Measurements from ENCODE around the gene AP4E1.
"Not testable (repeated sequence)": the region's sequence is repeated elsewhere in the genome, so short reads cannot be mapped to it uniquely, and the experiment has no call there.

Gene AP4E1

DNA sequence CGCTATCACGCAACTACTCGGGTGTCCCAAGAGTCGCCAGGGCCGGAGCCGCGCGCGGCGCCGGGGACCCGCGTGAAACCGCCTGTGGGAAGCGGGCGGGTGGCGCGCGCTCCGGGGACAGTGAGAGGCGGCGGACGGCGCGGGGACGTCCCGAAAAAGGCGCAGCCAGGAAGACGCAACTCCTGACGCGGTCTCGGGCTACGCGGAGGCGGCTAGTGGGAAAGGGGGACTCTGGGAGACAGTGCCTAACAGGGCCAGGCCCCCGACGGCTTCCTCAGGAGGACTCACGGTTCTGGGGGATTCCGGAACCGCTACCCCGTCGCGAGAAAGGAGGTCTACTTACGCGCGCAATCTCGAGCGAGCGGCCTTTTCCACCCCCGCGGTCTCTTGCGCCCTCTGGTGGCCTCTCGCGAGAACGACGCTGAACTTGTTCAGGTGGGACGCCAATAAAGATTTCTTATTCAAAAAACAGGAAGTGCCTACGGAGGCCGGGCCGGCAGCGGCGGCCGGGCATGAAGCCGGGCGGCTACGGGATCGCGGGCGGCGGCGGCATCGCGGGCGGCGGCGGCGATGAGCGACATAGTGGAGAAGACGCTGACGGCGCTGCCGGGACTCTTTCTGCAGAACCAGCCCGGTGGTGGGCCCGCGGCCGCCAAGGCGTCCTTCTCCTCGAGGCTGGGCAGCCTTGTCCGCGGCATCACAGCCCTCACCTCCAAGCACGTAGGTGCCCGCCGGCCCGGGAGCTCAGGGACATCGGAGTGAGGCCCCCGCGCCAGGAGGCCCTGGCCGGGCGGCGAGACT lies at the start of gene AP4E1:
AP4E1 (plus strand) TSS at position 475 of the 801 bp plus-strand sequence; CDS start at position 571, 96 bp downstream.
- peak; percentile 96 for DNase-seq (ENCODE audit: low spot score)

DNA sequence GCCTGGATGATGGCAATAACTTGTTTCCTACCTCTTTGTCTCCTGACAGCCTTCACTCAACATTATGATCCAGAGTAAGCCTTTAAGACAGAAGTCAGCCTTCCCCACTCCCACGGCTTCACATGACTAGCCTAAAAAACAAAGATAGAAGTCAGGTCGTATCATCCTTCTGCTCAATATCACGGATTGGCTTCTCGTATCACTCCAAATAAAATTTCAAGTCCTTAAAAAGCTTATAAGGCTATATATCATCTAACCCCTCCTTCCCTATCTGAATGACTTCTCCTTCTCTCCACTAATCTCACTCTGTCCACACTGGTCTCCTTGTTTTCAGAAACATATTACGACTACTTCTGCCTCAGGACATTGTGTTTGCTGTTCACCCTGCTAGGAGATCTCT lies 47.7 kb upstream of the AP4E1 start:
- DNase-seq (ENCODE audit: low spot score) = no peak

DNA sequence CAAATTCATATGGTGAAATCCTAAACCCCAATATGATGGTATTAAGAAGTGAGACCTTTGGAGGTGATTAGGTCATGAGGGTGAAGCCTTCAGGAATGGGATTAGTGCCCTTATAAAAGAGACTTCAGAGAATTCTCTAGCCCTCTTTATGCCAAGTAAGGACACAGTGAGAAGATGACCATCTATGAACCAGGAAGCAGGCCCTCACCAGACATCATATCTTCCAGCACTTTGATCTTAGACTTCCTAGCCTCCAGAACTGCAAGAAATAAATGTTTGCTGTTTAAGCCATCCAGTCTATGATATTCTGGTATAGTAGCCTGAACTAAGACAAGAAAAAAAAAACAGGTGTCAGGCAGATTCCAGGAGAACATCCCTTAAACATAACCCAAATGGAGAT lies 45.9 kb upstream of the AP4E1 start:
- DNase-seq (ENCODE audit: low spot score) = no peak

DNA sequence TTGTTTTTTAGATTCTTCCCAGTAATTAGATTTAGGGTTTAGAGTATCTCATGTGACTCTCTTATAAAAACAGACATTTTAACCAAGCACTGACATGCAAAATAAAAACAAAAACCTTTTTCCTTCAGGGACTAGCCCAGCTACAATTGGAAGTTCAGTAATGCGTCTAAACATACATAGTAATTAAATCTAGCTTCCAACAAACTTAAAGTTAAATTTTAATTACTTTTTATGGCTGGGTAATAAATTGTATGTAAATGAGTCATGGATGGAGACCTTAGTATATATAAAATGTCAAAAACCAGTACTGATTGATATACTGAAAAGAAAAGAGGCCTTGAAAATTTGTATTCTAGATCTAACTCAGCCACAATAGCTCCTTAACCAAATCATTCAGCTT lies 43.6 kb upstream of the AP4E1 start:
- DNase-seq (ENCODE audit: low spot score) = no peak

DNA sequence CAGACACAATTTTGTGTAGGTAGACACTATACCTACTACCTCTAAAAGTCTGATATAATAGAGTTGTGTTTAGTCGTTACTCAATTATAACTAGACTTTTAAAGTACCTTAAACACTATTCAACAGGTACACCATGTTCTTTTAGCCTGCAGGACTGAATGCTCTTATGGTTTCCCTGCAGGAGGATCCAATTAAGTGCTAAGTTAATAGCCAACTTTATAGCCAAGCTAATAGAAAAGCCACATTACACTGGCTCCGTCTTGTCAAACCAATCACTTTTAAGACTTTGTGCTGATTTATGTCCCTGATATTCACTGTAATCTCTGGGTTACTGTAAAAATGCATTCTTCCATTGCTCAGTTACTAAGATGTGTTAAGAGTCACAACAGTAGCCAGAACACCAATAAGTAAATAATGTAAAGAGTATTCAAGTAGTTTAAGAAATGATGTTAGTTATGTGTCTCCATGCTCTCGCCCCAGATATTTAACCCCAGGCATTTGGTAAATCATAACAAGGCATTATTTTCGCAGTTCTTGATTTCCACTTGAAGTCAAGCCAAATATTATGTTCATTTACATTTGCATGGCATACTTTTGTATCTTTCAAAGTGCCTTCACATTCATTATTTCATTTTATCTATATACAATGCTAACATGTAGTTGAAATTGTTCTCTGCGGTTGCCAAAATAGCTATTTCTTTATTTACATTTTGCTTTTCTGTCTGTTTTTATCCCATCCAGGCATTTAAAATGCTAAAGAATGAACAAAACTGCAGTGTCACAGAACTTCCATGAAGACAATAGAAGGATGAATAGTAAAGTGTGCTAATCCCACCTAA lies 42.7 kb upstream of the AP4E1 start:
- no peak for DNase-seq (ENCODE audit: low spot score)

DNA sequence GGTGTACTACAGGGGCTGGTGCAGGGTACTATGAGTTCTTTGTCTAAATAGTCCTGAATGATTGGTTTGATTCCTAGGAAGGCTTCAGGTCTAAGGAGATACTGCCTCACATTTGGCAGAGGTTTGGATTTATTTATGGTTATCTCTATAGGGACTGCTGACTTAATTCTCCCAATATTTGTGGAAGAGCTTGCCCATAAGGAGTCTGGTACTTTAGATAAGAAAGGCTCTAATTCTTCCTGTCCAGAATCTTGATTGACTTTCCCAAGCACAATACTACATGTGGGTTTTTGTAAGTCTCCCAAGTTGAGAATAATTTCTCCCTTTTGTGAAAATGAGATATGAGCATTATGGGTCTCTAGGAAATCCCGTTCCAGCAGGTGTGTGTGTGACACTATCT lies 36.7 kb upstream of the AP4E1 start:
- DNase-seq (ENCODE audit: low spot score) = no peak

DNA sequence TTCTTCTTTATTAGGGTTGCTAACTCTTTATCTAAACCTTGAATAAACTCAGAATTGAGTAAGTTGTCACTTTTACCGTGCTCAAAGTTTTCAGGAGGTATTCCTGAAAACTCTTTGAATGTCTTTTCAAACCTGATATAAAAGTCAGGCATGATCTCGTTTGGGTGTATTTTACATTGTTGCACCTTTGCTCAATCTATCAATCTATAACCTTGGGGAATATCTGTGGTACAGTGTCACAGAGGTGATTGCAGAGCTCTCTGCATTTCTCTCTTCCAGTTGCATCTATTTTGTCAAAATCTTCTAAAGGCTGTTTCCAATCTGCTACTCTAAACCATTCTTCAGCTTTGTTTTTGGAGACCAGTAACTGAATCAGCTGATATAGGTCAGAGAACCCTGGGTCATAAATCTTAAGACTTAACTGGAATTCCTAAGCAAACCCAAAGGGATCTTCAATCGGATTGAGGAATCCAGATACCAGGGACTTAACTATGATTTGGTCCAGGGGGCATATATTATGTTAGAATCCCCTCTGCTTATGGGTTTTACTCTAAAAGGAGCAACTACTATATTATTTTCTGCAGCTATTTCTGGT lies 35.6 kb upstream of the AP4E1 start:
- DNase-seq (ENCODE audit: low spot score) = no peak

DNA sequence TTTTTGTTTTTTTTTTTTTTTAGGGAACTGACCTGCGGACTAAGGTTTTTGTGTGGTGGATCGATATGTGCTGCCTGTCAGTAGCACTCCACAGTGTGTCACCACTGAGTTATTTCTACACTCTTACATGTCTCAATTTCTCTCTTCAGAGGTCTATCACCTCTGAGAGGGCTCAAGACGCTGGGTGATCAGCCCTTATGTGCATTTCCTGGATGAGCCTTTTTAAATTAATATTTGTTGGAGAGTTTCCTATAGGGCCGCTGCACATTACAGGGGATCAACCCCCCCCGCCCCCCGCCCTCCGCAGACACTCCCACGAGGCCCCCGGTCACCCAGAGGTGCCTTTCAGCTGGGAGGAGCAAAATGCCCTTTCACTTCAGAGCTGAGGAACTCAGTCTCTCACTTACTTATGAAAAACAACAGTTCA lies 34.5 kb upstream of the AP4E1 start:
- no peak for DNase-seq (ENCODE audit: low spot score)

DNA sequence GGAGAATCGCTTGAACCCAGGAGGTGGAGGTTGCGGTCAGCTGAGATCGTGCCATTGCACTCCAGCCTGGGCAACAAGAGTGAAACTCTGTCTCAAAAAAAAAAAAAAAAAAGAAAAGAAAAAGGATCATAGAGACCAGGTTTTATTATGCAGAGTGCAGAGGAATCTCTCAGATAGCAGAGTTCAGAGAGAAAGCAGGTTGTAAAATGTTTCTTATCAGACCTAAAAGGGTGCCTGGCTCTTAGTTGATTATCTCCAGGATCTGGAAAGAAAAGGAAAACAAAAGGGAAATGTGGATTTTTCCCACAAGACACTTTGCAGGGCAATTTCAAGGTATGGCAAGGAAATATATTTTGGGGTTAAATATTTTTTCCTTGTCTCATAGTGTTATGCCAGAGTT lies 33.2 kb upstream of the AP4E1 start:
- DNase-seq (ENCODE audit: low spot score) = not testable (repeated sequence)

DNA sequence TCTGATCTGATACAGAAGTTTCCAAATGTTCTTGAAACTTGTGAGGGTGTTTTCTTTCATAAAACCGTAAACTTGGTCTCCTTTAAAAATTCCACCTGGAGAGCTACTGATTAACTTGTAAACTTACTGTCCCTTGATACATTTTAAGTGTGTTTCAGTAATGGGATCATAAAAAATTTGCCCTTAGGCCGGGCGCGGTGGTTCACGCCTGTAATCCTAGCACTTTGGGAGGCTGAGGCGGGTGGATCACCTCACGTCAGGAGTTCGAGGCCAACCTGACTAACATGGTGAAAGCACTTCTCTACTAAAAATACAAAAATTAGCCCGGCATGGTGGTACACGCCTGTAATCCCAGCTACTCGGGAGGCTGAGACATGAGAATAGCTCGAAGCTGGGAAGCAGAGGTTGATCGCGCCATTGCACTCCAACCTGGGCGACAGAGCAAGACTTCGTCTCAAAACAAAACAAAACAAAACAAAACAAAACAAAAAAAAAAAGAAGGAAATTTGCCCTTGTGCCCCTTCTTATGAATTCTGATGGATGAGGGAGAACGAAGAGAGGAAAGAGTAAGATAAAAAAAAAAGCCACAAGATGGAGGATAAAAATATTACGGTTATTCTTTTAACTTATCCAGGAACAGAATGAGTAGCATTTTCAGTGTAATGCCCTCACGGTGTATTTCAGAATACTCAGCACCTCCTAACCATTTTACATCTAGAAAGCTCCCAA lies 32.1 kb upstream of the AP4E1 start:
- DNase-seq (ENCODE audit: low spot score) = no peak

DNA sequence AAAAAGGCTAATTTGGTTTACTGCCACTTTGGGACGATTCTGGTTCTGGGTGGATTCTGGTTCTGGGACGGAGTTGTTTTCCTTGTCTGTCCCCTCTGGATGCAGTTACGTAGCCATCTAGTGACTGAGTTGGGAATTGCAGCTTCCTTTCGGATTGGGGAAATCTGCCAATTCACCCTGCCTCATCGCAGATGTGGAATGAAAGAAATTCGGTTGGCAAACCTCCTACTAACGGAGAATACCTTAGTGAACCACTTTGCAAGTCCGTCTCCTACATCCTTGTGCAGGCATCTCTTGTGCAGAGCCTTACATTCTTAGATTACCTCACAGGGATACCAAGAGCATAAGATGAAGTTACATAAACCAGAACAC lies 31.5 kb upstream of the AP4E1 start:
- DNase-seq (ENCODE audit: low spot score) = peak; percentile 90

DNA sequence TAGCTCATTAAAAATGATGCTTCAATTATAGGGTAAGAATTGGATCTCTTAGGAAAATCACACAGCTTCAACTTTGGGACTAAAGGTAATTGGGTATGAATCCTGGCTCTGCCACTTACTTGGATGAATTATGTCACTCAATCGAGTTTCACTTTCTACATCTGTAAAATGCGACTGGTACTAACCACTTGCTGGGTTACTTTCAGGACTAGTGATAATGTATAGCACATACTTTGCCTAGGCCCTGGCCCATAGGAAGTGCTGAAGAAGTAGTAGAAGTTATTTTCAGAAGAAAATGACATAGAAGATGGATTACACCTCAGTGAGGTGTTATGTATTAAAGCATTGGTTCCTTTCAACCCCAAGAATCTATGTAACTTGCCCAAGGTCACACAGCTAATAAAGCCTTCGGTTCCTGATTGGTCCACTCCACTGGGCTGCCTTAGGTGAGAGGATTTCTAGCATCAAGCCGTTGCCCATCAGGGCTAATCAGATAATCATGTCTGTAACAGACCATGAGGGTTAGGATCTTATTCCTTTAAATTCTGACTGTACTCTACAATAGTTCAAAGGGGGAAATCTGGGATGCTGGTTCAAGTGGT lies 29.4 kb upstream of the AP4E1 start:
- no peak for DNase-seq (ENCODE audit: low spot score)

DNA sequence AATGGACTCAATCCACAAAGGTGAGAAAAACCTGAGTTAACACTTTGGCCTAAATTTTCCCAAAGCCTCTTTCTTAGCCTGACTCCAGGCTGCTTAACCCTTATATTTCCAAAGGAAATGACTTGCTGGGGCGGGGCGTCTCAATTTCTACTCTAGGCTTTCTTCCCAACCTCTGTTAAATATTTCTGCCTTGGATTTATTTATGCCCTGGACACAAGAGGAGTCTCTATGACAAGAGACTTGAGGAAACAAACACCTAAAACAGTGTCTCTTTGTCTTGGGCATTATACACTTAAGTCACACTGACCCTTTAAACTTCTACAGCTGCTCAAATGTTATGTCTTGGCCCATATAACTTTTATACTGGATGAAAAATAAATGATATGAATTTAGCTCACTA lies 28.3 kb upstream of the AP4E1 start:
- no peak for DNase-seq (ENCODE audit: low spot score)

DNA sequence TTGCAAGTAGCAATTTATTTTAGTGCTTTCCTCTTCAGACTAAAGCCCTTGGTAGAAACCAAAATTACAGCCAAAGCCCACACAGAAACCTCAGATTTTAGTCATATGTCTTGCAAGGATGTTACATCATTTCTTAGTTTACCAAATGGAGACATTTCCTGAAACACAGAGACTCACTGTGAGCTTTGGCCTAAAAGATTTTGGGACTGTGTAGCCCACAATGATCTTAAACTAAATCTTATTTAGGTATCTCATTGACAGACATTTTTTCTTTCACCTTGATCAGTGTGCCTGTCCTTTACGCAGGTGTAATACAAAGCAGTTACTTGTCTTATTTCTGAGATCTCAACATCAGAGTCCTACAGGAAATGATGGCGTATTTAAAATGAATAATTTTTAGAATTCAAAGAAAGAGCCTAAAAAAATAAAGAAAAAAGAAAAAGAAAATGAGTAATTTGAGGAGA lies 27.8 kb upstream of the AP4E1 start:
- no peak for DNase-seq (ENCODE audit: low spot score)

DNA sequence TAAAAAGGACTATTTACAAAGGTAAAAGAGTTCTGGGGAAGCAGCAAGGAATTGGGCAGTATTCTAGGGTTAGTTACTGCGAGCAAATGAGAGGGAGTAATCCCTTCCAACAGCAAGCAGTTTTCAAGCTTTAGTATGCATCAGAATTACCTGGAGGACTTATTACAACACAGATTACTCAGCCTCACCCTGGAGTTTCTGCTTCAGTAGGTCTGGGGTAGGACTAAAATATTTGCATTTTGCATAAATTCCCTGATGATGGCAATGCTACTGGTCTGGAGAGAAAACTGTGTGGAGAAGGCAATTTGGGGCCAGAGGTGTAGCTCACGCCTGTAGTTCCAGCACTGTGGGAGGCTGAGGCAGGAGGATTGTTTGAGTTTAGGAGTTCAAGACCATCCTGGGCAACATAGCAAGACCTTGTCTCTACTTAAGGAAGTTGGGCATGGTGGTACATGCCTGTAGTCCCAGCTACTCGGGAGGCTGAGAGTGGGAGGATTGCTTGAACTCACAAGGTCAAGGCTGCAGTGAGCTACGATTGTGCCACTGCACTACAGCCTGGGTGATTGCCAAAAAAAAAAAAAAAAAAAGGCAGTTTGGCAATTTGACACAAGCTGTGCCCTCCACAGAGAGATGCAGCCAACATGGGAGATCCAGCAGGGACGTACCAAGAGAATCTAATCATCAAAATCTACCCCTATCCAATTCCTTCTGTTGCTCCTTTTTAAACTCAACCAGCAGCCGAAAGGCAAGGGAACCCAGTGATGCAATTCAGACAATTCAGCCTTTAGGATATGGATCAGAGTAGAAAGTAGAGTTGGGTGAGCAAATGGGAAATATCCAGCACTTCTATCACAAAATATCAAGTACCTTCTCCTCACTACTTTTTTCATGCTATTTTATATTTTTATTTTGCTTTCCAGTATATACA lies 27.1 kb upstream of the AP4E1 start:
- no peak for DNase-seq (ENCODE audit: low spot score)

DNA sequence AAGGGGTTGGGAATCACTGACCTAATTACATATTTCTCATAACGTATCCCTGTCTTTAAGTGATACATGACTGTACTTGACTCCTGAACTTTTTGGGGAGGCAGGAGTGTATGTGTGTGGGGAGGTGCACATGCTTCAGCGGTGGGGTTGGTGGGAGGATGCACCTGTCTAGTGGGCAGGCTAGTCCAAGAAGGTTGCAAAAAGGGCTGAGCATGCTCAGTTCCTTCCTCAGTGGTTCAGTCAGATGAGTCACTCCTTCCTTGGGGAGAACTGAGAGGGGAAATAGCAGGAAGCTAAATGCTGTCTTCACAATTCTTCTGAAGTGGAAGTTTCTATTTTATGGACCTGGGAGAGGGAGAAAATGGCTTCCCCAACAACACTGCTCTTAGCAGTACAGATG lies 24.6 kb upstream of the AP4E1 start:
- no peak for DNase-seq (ENCODE audit: low spot score)

DNA sequence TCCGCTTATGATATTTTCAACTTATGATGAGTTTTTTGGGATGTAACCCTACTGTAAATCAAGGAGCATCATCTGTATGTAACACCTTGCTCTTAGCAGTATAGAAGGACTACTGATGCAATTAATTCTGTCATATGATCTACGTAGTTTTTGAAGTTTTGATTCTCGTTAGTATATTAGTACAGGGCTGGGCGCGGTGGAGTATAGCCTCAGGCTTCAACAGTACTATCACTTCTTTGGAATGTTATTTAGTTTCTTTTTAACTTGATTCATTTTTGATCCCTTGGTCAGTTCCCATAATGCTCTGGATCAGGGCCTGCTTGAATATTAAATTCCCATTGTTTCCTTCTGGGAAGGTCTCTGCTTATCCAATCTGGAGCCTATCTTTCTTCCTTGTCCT lies 23.9 kb upstream of the AP4E1 start:
- DNase-seq (ENCODE audit: low spot score) = no peak

DNA sequence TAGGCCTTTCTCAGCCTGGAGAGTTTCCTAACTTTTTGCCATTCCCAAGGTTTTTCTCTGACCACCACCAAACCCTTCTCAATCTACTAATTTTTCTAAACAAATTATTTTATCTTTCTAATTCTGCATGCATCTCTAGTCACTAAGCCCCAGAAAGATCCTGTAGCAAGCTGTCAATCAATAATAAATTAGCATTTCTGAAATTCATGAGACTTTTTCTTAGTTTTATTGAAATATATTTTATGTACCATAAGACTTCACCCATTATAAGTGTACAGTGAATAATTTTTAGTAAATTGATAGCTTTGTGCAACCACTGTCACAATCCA lies 22.4 kb upstream of the AP4E1 start:
- no peak for DNase-seq (ENCODE audit: low spot score)

DNA sequence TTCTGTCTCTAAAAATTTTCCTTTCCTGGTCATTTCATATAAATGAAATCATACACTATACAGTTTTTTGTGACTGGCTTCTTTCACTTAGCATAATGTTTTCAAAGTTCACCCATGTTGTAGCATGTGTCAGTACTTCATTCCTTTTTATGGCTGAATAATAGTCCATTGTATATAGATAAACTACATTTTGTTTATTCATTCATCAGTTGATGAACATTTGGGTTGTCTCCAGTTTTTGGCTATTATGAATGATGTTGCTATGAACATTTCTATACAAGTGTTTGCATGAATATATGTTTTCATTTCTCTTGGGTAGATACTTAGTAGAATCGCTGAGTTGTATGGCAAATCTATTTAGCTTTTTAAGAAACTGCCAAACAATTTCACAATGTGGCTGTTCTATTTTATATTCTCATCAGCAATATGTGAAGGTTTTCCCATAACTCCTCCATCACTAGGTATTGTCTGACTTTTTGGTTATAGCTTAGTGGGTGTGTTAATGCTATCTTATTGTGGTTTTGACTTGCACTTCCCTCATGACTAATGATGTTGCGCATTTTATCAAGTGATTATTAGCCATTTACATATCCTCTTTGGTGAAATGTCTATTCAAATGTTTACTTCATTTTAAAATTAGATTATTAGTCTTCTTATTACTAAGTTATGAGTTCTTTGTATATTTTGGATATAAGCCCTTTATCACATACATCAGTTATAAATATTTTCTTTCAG lies 21.7 kb upstream of the AP4E1 start:
- no peak for DNase-seq (ENCODE audit: low spot score)

DNA sequence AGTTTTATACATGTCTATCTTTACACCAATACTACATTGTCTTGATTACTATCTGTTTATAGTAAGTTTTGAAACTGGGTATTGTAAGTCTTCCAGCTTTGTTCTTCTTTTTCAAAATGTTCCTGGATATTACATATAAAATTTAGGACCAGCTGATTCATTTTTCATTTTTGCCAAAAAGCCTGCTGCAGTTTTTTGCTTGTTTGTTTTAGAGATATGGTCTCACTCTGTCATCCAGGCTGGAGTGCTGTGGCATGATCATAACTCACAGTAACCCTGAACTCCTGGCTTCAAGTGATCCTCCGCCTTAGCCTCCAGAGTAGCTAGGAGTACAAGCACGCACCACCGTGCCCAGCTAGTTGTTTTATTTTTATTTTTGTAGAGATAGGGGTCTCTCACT lies 20.4 kb upstream of the AP4E1 start:
- DNase-seq (ENCODE audit: low spot score) = no peak

Data from hematopoietic multipotent progenitor cell treated with erythropoietin and hydrocortisone succinate and interleukin-3 and kit ligand, for 15 days (in vitro differentiated cells).